Activated T-cell treated with anti-CD3 and anti-CD28 coated beads, Interleukin-2, amount 50 U/mL, for 24 hours (primary cell): Measurements from ENCODE around the gene KTN1.

Source experiments
- DNase-seq: peaks from one replicate; pipeline ENCODE4 v3.0.0-alpha.2; 2020
- H3K27ac Mint-ChIP-seq: 2 replicates; pipeline ENCODE4 v1.8.0; 2020; ENCODE audit warnings: mild to moderate bottlenecking, mixed read lengths
- H3K27me3 Mint-ChIP-seq: 2 replicates; pipeline ENCODE4 v1.8.0; 2020; ENCODE audit warnings: mixed read lengths
- H3K36me3 Mint-ChIP-seq: 2 replicates; pipeline ENCODE4 v1.8.0; 2020; ENCODE audit warnings: low read depth, mixed read lengths
- H3K4me1 Mint-ChIP-seq: 2 replicates; pipeline ENCODE4 v1.8.0; 2020; ENCODE audit warnings: low read depth, mixed read lengths
- H3K4me3 Mint-ChIP-seq: 2 replicates; pipeline ENCODE4 v1.8.0; 2020; ENCODE audit warnings: mild to moderate bottlenecking, moderate library complexity, mixed read lengths
- H3K9me3 Mint-ChIP-seq: 2 replicates; pipeline ENCODE4 v1.8.0; 2020; ENCODE audit warnings: mixed read lengths

The KTN1 gene

DNA sequence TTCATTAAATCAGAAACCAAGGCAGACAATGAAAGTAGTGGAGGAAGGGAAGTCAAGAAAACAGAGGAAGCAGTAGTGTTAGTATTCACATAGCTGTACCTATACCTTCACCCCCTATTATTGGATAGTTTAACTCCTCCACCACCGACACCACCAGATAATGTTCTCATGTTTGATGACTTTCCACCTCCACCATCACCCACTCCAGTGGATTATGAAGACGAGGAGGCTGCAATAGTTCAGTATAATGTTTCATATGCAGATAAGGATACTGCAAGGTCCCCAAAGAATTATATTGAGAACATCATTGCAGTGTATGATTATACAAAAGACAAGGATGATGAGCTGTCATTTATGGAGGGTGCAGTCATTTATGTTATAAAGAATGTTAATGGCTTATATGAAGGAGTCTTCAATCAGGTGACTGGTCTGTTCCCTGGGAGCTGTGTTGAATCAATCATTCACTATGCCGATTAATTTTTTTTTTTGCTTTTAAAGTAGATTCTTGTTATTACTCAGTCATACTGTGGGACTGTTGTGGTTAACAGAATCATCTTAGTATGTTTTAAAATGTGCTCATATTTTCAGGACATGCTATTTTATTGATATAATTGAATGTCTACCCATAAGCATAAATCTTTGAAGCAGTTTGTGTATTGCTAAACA lies 32.2 kb upstream of the KTN1 start:
- Mint-ChIP-seq H3K9me3 (peaks cover 2% of the 10 kb centered on the region), H3K27ac (no peak overlapping the region), H3K4me3 (no peak overlapping the region), H3K4me1 (no peaks in the 10 kb centered on the region), H3K36me3 (no peaks in the 10 kb centered on the region), H3K27me3 (no peaks in the 10 kb centered on the region)
- DNase-seq: no peak

GRCh38 chr14:55553791-55554190 lies 26.2 kb upstream of the KTN1 start:
- no peaks in the 10 kb centered on the region for H3K36me3 Mint-ChIP-seq
- no peak overlapping the region for H3K27ac Mint-ChIP-seq
- H3K4me1 Mint-ChIP-seq: no peaks in the 10 kb centered on the region
- no peak for DNase-seq
- H3K27me3 Mint-ChIP-seq: no peaks in the 10 kb centered on the region
- H3K4me3 Mint-ChIP-seq: no peak overlapping the region
- H3K9me3 Mint-ChIP-seq: peaks cover 7% of the 10 kb centered on the region

- Mint-ChIP-seq H3K4me3 (no peak overlapping the region), H3K36me3 (peaks cover 10% of the 10 kb centered on the region), H3K9me3 (peaks cover 5% of the 10 kb centered on the region), H3K27ac (no peak overlapping the region), H3K4me1 (no peaks in the 10 kb centered on the region), H3K27me3 (no peaks in the 10 kb centered on the region)
- no peak for DNase-seq
Observed at GRCh38 chr14:55556929-55557623, 22.9 kb upstream of the KTN1 start.

GRCh38 chr14:55562135-55562534 lies 17.9 kb upstream of the KTN1 start:
- Mint-ChIP-seq H3K27me3 (no peaks in the 10 kb centered on the region), H3K4me1 (no peaks in the 10 kb centered on the region), H3K9me3 (no peaks in the 10 kb centered on the region), H3K27ac (no peak overlapping the region), H3K36me3 (peaks cover 10% of the 10 kb centered on the region), H3K4me3 (no peak overlapping the region)
- DNase-seq: no peak

GRCh38 chr14:55568618-55569017 lies 11.4 kb upstream of the KTN1 start:
- H3K4me3 Mint-ChIP-seq: no peak overlapping the region
- no peaks in the 10 kb centered on the region for H3K36me3 Mint-ChIP-seq
- no peaks in the 10 kb centered on the region for H3K4me1 Mint-ChIP-seq
- H3K27ac Mint-ChIP-seq: no peak overlapping the region
- H3K27me3 Mint-ChIP-seq: peaks cover 4% of the 10 kb centered on the region
- no peak for DNase-seq
- no peaks in the 10 kb centered on the region for H3K9me3 Mint-ChIP-seq

DNA sequence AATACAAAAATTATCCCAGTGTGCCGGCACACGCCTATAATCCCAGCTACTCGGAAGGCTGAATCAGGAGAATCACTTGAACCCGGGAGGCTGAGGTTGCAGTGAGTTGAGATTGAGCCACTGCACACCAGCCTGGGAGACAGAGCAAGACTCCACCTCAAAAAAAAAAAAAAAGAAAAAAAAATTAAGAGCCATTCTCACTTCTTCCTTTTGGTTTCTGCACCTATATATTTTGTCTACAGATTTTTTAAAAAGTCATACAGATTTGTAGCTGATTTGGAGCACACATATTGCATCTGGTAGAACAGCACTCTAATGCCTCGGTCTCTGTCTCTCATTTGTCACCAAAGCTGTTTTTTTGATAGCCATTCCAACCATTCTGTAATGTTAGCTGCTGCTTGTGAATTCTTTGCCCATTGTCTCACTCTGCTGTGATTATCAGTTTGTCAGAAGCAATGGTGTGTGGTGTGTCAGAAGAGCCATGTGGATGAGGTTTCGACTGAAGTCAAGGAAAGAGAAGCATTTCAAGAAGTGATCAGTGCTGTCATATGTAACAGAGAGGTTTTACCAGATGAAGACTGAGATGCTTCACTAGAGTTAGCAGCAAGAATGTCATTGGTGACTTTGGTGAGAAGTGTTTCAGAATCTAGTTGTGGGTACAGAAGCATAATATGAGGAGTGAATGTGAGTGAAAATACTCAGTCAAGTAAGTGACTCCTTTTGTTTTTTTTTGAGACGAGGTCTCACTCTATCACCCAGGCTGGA lies 8.7 kb upstream of the KTN1 start:
- Mint-ChIP-seq H3K4me3 (no peak overlapping the region), H3K4me1 (no peaks in the 10 kb centered on the region)

GRCh38 chr14:55572578-55572977 lies 7.4 kb upstream of the KTN1 start:
- H3K9me3 Mint-ChIP-seq: no peaks in the 10 kb centered on the region
- no peak overlapping the region for H3K4me3 Mint-ChIP-seq
- DNase-seq: no peak
- no peak overlapping the region for H3K27ac Mint-ChIP-seq
- H3K36me3 Mint-ChIP-seq: peaks cover 10% of the 10 kb centered on the region
- H3K4me1 Mint-ChIP-seq: peaks cover 10% of the 10 kb centered on the region
- peaks cover 4% of the 10 kb centered on the region for H3K27me3 Mint-ChIP-seq

More for the DNA sequence above, 8.7 kb upstream of the KTN1 start:
- H3K27ac Mint-ChIP-seq: no peak overlapping the region
- H3K27me3 Mint-ChIP-seq: peaks cover 4% of the 10 kb centered on the region
- no peaks in the 10 kb centered on the region for H3K9me3 Mint-ChIP-seq
- H3K36me3 Mint-ChIP-seq: peaks cover 3% of the 10 kb centered on the region
- DNase-seq: no peak

DNA sequence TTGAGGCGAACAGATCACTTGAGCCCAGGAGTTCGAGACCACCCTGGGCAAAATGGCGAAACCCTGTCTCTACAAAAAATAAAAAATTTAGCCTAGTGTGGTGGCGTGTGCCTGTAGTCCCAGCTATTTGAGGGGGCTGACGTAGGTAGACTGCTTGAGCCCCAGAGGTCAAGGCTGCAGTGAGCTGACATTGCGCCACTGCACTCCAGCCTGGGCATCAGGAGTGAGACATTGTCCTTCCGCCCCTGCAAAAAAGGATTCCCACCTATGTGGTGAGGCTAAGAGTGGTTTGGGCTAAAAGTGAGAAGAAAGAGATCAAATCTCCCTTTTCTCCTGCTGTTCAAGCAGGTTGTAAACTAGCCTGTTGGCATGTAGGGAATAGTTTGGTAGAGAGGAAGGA lies 5.0 kb upstream of the KTN1 start:
- H3K9me3 Mint-ChIP-seq: no peaks in the 10 kb centered on the region
- H3K27me3 Mint-ChIP-seq: no peaks in the 10 kb centered on the region
- H3K4me1 Mint-ChIP-seq: peaks cover 26% of the 10 kb centered on the region
- H3K4me3 Mint-ChIP-seq: no peak overlapping the region
- peaks cover 23% of the 10 kb centered on the region for H3K36me3 Mint-ChIP-seq
- no peak overlapping the region for H3K27ac Mint-ChIP-seq
- DNase-seq: no peak

GRCh38 chr14:55577229-55577628 lies 2.8 kb upstream of the KTN1 start:
- no peak for DNase-seq
- no peaks in the 10 kb centered on the region for H3K27me3 Mint-ChIP-seq
- H3K4me1 Mint-ChIP-seq: peaks cover 35% of the 10 kb centered on the region
- H3K36me3 Mint-ChIP-seq: peaks cover 29% of the 10 kb centered on the region
- no peaks in the 10 kb centered on the region for H3K9me3 Mint-ChIP-seq
- no peak overlapping the region for H3K27ac Mint-ChIP-seq
- H3K4me3 Mint-ChIP-seq: no peak overlapping the region

DNA sequence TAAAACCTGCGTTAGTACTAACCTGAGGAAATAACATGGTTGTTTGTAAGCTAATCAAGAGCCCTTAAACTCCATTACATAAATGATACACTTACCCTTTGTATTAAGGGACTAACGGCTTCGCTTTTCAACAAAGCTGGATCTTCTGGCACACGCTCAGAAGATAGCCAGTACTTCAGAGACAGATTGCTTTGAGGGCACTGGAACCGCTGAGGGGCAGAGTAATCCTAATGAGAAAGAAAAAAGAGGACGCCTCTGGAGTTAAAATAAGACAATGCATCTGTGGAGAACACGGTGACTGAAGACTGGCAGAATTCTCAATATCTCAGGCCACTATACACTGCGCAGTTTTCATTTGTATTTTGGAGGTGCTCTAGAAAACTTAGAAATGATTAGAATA lies 1.5 kb upstream of the KTN1 start:
- Mint-ChIP-seq H3K9me3 (no peaks in the 10 kb centered on the region), H3K4me1 (peaks cover 35% of the 10 kb centered on the region), H3K4me3 (peak overlapping the region; percentile 91), H3K27ac (peak overlapping the region; percentile 94), H3K27me3 (no peaks in the 10 kb centered on the region), H3K36me3 (peaks cover 29% of the 10 kb centered on the region)
- no peak for DNase-seq

GRCh38 chr14:55580470-55581341 lies 699 bp downstream of the KTN1 start:
- DNase-seq: peak; percentile 75
- Mint-ChIP-seq H3K27me3 (no peaks in the 10 kb centered on the region), H3K27ac (peak overlapping the region; percentile 95), H3K4me3 (peak overlapping the region; percentile 91), H3K9me3 (no peaks in the 10 kb centered on the region), H3K36me3 (peaks cover 29% of the 10 kb centered on the region), H3K4me1 (peaks cover 41% of the 10 kb centered on the region)

GRCh38 chr14:55581342-55581771 lies 1.4 kb downstream of the KTN1 start:
- no peaks in the 10 kb centered on the region for H3K9me3 Mint-ChIP-seq
- H3K4me1 Mint-ChIP-seq: peaks cover 48% of the 10 kb centered on the region
- no peaks in the 10 kb centered on the region for H3K27me3 Mint-ChIP-seq
- H3K27ac Mint-ChIP-seq: peak overlapping the region; percentile 95
- peaks cover 26% of the 10 kb centered on the region for H3K36me3 Mint-ChIP-seq
- no peak for DNase-seq
- H3K4me3 Mint-ChIP-seq: peak overlapping the region; percentile 91

- peak overlapping the region; percentile 61 for H3K4me3 Mint-ChIP-seq
- H3K9me3 Mint-ChIP-seq: no peaks in the 10 kb centered on the region
- peak overlapping the region; percentile 79 for H3K27ac Mint-ChIP-seq
- H3K36me3 Mint-ChIP-seq: peaks cover 19% of the 10 kb centered on the region
- peaks cover 52% of the 10 kb centered on the region for H3K4me1 Mint-ChIP-seq
- DNase-seq: no peak
- H3K27me3 Mint-ChIP-seq: no peaks in the 10 kb centered on the region
Observed at GRCh38 chr14:55582746-55583145, 2.7 kb downstream of the KTN1 start.

GRCh38 chr14:55583942-55584468 lies 4.0 kb downstream of the KTN1 start:
- Mint-ChIP-seq H3K4me3 (no peak overlapping the region), H3K9me3 (no peaks in the 10 kb centered on the region), H3K36me3 (peaks cover 19% of the 10 kb centered on the region), H3K27me3 (no peaks in the 10 kb centered on the region), H3K4me1 (peaks cover 49% of the 10 kb centered on the region), H3K27ac (no peak overlapping the region)
- DNase-seq: no peak
